AG04449 (cell line): ENCODE results near the gene INTS2.

Source experiments
- CTCF ChIA-PET: fragments of 350-600 bp; formaldehyde crosslinking; extraction: SDS; loops from one replicate; lab custom pipeline; 2021; ENCODE audit warnings: antibody characterized with exemption; lab: Yijun Ruan, JAX
- POLR2A ChIA-PET: fragments of 400-600, 350-600 bp; formaldehyde crosslinking; extraction: SDS; loops from one replicate; lab custom pipeline; 2020; ENCODE audit warnings: antibody characterized with exemption, inconsistent platforms; lab: Yijun Ruan, JAX
- DNase-seq: peaks from one replicate; pipeline ENCODE4 v3.0.0-alpha.2; 2010; ENCODE audit warnings: low read depth, low spot score
- H3K4me3 ChIP-seq: 2 replicates; pipeline ENCODE4 v1.5.1; 2011; ENCODE audit warnings: low read depth, mild to moderate bottlenecking, control low read depth, low read length
- TF ChIP-seq, protein P1 (sequence below): IDR thresholded peaks from one replicate; pipeline ENCODE4 v1.5.1; 2011; ENCODE audit warnings: mild to moderate bottlenecking, moderate library complexity, low read length, control low read depth, inconsistent platforms; ENCODE audit not compliant: insufficient read depth; ENCODE audit errors: missing control alignments

The INTS2 gene

DNA sequence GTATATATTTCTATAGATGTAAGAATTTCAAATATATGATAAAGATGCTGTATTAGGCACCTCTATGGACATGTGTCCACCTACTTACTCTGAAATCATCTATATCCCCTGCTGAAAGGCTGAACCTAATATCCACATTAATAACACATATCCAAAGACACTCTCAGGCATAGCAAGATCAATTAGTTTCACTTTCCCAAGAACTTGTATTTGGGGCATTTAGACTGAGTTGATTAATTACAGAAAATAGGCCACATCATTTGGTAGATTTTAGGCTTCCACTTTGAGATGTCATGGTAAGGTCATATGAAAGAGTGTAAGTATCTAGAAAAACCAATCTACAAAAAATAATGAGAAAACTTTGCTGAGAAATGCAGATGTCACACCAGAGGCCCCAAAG lies 109.6 kb downstream of the INTS2 start:
- POLR2A ChIA-PET = no interaction called here
- TF ChIP-seq, protein P1, sequence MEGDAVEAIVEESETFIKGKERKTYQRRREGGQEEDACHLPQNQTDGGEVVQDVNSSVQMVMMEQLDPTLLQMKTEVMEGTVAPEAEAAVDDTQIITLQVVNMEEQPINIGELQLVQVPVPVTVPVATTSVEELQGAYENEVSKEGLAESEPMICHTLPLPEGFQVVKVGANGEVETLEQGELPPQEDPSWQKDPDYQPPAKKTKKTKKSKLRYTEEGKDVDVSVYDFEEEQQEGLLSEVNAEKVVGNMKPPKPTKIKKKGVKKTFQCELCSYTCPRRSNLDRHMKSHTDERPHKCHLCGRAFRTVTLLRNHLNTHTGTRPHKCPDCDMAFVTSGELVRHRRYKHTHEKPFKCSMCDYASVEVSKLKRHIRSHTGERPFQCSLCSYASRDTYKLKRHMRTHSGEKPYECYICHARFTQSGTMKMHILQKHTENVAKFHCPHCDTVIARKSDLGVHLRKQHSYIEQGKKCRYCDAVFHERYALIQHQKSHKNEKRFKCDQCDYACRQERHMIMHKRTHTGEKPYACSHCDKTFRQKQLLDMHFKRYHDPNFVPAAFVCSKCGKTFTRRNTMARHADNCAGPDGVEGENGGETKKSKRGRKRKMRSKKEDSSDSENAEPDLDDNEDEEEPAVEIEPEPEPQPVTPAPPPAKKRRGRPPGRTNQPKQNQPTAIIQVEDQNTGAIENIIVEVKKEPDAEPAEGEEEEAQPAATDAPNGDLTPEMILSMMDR = no peak
- CTCF ChIA-PET = no interaction called here

DNA sequence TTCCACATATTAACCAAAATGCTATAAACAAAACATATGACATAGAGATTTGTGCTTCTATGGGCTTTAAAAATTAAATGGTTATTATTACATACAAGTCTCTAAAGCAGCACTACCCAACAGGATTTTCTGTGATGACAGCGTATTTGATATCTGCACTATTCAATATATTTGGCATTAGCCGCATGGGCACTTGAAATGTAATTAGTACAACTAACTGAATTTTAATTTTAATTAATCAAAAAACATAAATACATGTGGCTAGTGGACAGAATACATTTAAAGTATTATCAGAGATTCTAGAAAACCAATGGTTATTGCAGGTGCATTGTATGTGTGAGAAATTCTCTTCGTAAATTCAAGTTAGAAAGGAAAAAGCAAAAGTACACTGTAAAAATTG lies 110.3 kb downstream of the INTS2 start:
- no peak for DNase-seq
- no peak overlapping the region for H3K4me3 ChIP-seq
- CTCF ChIA-PET = no interaction called here
- POLR2A ChIA-PET = no interaction called here
- TF ChIP-seq, protein P1 = no peak

More for the DNA sequence above, 109.6 kb downstream of the INTS2 start:
- H3K4me3 ChIP-seq = no peak overlapping the region
- no peak for DNase-seq

DNA sequence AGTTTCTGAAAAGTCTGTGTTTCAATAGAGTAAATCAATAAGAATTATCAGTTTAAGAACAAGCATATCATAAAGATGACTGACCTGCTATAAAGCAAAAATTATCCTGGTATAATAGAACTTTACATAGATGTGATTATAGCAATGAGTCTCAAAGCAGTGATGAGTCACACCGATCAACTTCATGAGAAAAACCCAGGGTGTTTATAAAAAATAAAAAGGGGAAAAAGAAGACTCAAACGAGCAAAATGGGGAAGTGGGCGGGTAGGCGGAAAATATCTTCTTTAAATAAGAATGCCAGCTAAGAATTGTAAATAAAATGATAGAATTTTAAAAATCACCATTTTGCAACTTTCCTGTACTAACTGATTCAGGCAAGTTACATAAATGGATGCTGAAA lies 111.2 kb downstream of the INTS2 start:
- CTCF ChIA-PET = no interaction called here
- TF ChIP-seq, protein P1 = no peak
- no peak for DNase-seq
- POLR2A ChIA-PET = no interaction called here
- H3K4me3 ChIP-seq = no peak overlapping the region

DNA sequence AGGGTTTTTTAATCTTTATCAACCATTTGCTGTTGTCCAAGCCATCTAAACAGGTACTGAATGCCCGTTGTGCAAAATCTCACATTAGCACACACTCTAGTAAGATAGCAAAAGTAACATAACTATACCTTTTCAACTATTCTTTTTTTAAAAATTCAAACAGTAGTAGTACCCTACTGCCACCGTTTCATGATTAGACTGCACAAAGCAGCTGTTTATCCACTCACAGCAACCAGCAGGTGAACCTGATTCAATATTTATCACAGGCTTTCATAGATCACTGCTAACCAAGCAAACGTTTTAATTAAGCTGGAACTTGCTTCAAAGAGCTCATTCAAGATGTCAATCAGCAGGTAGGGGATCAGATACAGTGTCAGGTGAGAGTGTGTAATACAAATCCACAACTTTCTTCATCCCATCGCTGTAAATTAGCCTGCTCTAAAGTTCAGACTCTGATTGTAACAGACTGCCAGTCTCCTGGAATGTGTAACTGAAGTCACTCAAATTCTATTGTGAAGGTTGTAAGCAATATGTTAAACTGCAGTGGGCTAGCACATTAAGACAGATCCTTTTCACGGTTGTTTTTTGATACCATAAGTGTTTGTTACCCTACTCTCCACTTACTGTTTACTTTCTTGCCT lies 111.8 kb downstream of the INTS2 start:
- DNase-seq = no peak
- TF ChIP-seq, protein P1 = no peak
- CTCF ChIA-PET = interaction anchor here (3.1 kb wide), 1 partner anchor 21 kb away, joined by 16 read pairs; no protein-coding TSS in a partner anchor
- H3K4me3 ChIP-seq = no peak overlapping the region
- POLR2A ChIA-PET = no interaction called here
